Neural cell (in vitro differentiated cells): Measurements from ENCODE around the gene RNU6-9. TPM values are rescaled to one million over a fixed set of nuclear protein-coding genes. Genes with fewer than 3 reads are reported as not detected.

Experiments used
- H2AFZ ChIP-seq: fragments of 200-600, 300-800 bp; sonication (generic), shearing (Covaris generic); 2 replicates; pipeline ENCODE4 v1.6.0; 2014; ENCODE audit warnings: low read depth, mild to moderate bottlenecking, antibody characterized with exemption, low read length, moderate library complexity
- H3F3A ChIP-seq: fragments of 200-600 bp; shearing (Covaris generic); 2 replicates; pipeline ENCODE4 v1.6.1; 2016; ENCODE audit warnings: mild to moderate bottlenecking, moderate library complexity, mixed read lengths, antibody characterized with exemption, low read length; ENCODE audit not compliant: insufficient read depth, poor library complexity, severe bottlenecking
- H3K27ac ChIP-seq: fragments of 200-600, 300-800 bp; sonication (generic), shearing (Covaris generic); 2 replicates; pipeline ENCODE4 v1.5.1; 2014; ENCODE audit warnings: mild to moderate bottlenecking, low read length, moderate library complexity
- H3K27me3 ChIP-seq: fragments of 300-800, 200-600 bp; sonication (generic), shearing (Covaris generic); 2 replicates; pipeline ENCODE4 v1.6.0; 2014; ENCODE audit warnings: mild to moderate bottlenecking, low read depth, low read length, moderate library complexity; ENCODE audit not compliant: insufficient read depth
- H3K36me3 ChIP-seq: fragments of 300-800, 200-600 bp; sonication (generic), shearing (Covaris generic); 2 replicates; pipeline ENCODE4 v1.5.1; 2014; ENCODE audit warnings: mild to moderate bottlenecking, antibody characterized with exemption, low read length, moderate library complexity; ENCODE audit not compliant: insufficient read depth
- H3K4me2 ChIP-seq: fragments of 300-800, 200-600 bp; sonication (generic), shearing (Covaris generic); 2 replicates; pipeline ENCODE4 v1.6.0; 2014; ENCODE audit warnings: mild to moderate bottlenecking, low read length
- H3K4me3 ChIP-seq: fragments of 300-800, 200-600 bp; sonication (generic), shearing (Covaris generic); 2 replicates; pipeline ENCODE4 v1.5.1; 2014; ENCODE audit warnings: mild to moderate bottlenecking, low read length, moderate library complexity
- H3K79me2 ChIP-seq: fragments of 200-600 bp; shearing (Covaris generic); replicated peaks from 2 replicates; pipeline ENCODE4 v1.6.0; 2014; ENCODE audit warnings: mild to moderate bottlenecking, low read length, moderate library complexity; ENCODE audit not compliant: insufficient read depth
- H3K9ac ChIP-seq: fragments of 300-800, 200-600 bp; sonication (generic), shearing (Covaris generic); 2 replicates; pipeline ENCODE4 v1.6.1; 2016; ENCODE audit warnings: mild to moderate bottlenecking, low read length, mixed read lengths
- H3K9me2 ChIP-seq: fragments of 200-600 bp; shearing (Covaris generic); 2 replicates; pipeline ENCODE4 v1.6.1; 2016; ENCODE audit warnings: mild to moderate bottlenecking, low read length, mixed read lengths; ENCODE audit not compliant: insufficient read depth
- H3K9me3 ChIP-seq: fragments of 200-600, 300-800 bp; sonication (generic), shearing (Covaris generic); 2 replicates; pipeline ENCODE4 v1.6.1; 2016; ENCODE audit warnings: mild to moderate bottlenecking, mixed run types, low read length, moderate library complexity, mixed read lengths
- H4K20me1 ChIP-seq: fragments of 200-600 bp; shearing (Covaris generic); 2 replicates; pipeline ENCODE4 v1.6.1; 2016; ENCODE audit warnings: mild to moderate bottlenecking, mixed run types; ENCODE audit not compliant: insufficient read depth
- CTCF ChIP-seq: fragments of 450-650 bp; IDR thresholded peaks from 2 replicates; pipeline ENCODE4 v1.5.1; 2014; ENCODE audit warnings: antibody characterized with exemption, mild to moderate bottlenecking, moderate library complexity; ENCODE audit not compliant: poor library complexity, severe bottlenecking
- EP300 ChIP-seq: fragments of 450-650 bp; conservative IDR thresholded peaks from 2 replicates; pipeline ENCODE4 v1.6.1; 2014; ENCODE audit warnings: antibody characterized with exemption, mild to moderate bottlenecking, moderate library complexity; ENCODE audit not compliant: poor library complexity, severe bottlenecking
- EZH2 ChIP-seq: fragments of 200-600, 300-800 bp; shearing (Covaris generic), sonication (generic); IDR thresholded peaks from 2 replicates; pipeline ENCODE4 v1.6.1; 2014; ENCODE audit warnings: antibody characterized with exemption, low read length, borderline replicate concordance, mild to moderate bottlenecking; ENCODE audit not compliant: insufficient read depth, poor library complexity, severe bottlenecking
- MXI1 ChIP-seq: fragments of 450-650 bp; conservative IDR thresholded peaks from 2 replicates; pipeline ENCODE4 v1.6.1; 2014; ENCODE audit warnings: antibody characterized with exemption, mild to moderate bottlenecking; ENCODE audit not compliant: poor library complexity, severe bottlenecking
- POLR2AphosphoS5 ChIP-seq: IDR thresholded peaks from 2 replicates; pipeline ENCODE4 v1.6.1; 2012
- RAD21 ChIP-seq: fragments of 450-650 bp; conservative IDR thresholded peaks from 2 replicates; pipeline ENCODE4 v1.6.1; 2014; ENCODE audit warnings: antibody characterized with exemption, mild to moderate bottlenecking, moderate library complexity
- REST ChIP-seq: IDR thresholded peaks from 2 replicates; pipeline ENCODE4 v1.6.1; 2012; ENCODE audit warnings: borderline replicate concordance
- SMC3 ChIP-seq: fragments of 450-650 bp; conservative IDR thresholded peaks from 2 replicates; pipeline ENCODE4 v1.6.1; 2014; ENCODE audit warnings: antibody characterized with exemption, mild to moderate bottlenecking, moderate library complexity; ENCODE audit not compliant: poor library complexity
- TAF1 ChIP-seq: IDR thresholded peaks from 2 replicates; pipeline ENCODE4 v1.6.1; 2012; ENCODE audit warnings: low read depth
- polyA plus RNA-seq: library from polyadenylated mRNA; depleted of rRNA; stranded (reverse); fragments of >200 nt; gene quantifications from 2 replicates; pipeline ENCODE4 v1.2.3, GENCODE V29; 2014

RNU6-9 gene
- polyA plus RNA-seq, 1 donor from 2014 or later, result not detected

- Histone ChIP-seq H3K27ac (no peak overlapping the region), H3K36me3 (no peaks in the 10 kb centered on the region), H4K20me1 (no peaks in the 10 kb centered on the region), H3F3A (no peaks in the 10 kb centered on the region), H3K9me3 (no peaks in the 10 kb centered on the region), H3K9me2 (no peaks in the 10 kb centered on the region), H3K79me2 (no peaks in the 10 kb centered on the region), H3K4me2 (no peak overlapping the region), H3K4me3 (no peak overlapping the region), H2AFZ (no peak overlapping the region), H3K9ac (no peak overlapping the region), H3K27me3 (no peaks in the 10 kb centered on the region)
- no peak for TF ChIP-seq MXI1
- no peak for TF ChIP-seq EZH2
- no peak for TF ChIP-seq RAD21
- TF ChIP-seq REST, result no peak
- no peak for TF ChIP-seq SMC3
- TF ChIP-seq CTCF, result no peak
- TF ChIP-seq TAF1, result no peak
- TF ChIP-seq EP300, result no peak
- no peak for TF ChIP-seq POLR2AphosphoS5
Observed at GRCh38 chr19:850221-850978, 42.9 kb upstream of the RNU6-9 start.

GRCh38 chr19:850979-851335 lies 42.3 kb upstream of the RNU6-9 start:
- Histone ChIP-seq H3K79me2 (no peaks in the 10 kb centered on the region), H3K9ac (no peak overlapping the region), H3K27ac (no peak overlapping the region), H4K20me1 (no peaks in the 10 kb centered on the region), H3K9me3 (no peaks in the 10 kb centered on the region), H3K27me3 (no peaks in the 10 kb centered on the region), H3K36me3 (no peaks in the 10 kb centered on the region), H3K4me3 (no peak overlapping the region), H2AFZ (no peak overlapping the region), H3K4me2 (no peak overlapping the region), H3K9me2 (no peaks in the 10 kb centered on the region), H3F3A (no peaks in the 10 kb centered on the region)
- no peak for TF ChIP-seq POLR2AphosphoS5
- no peak for TF ChIP-seq TAF1
- TF ChIP-seq EP300, result no peak
- no peak for TF ChIP-seq MXI1
- no peak for TF ChIP-seq EZH2
- TF ChIP-seq RAD21, result no peak
- no peak for TF ChIP-seq REST
- TF ChIP-seq CTCF, result no peak
- no peak for TF ChIP-seq SMC3
